ENCODE measurements around the gene S100A7A. TPM values are rescaled to one million over a fixed set of nuclear protein-coding genes. Genes with fewer than 3 reads are reported as not detected.
"Not testable (repeated sequence)": the region's sequence is repeated elsewhere in the genome, so short reads cannot be mapped to it uniquely, and the experiment has no call there.

The S100A7A gene
- total and polyA plus RNA-seq, 2 donors (not counting 1 experiment from before 2014, with no cell fraction given), result not detected

GRCh38 chr1:153413961-153414360 is 2.4 kb upstream of the S100A7A start:
- ATAC-seq (ENCODE audit: low read depth); H3K9me3 Mint-ChIP-seq (ENCODE audit: insufficient read depth); H3K27ac Mint-ChIP-seq; H3K27me3 ChIP-seq (replicated peaks in 1 of 4; ENCODE audit: control extremely low read depth in 1 of 4, control insufficient read depth in 3 of 4, insufficient read depth in 4 of 4, low read length in 3 of 4); H3K4me3 ChIP-seq (ENCODE audit: control extremely low read depth in 1 of 5, extremely low read depth in 1 of 5, insufficient read depth in 1 of 5, low read depth in 2 of 5, low read length in 4 of 5); H3K4me3 Mint-ChIP-seq; H3K4me2 ChIP-seq (replicated peaks; ENCODE audit: low read depth, low read length, poor library complexity, severe bottlenecking); DNase-seq; H3K9me3 ChIP-seq (ENCODE audit: control extremely low read depth in 1 of 3, control insufficient read depth in 2 of 3, insufficient read depth in 1 of 3, low read length in 2 of 3); H3K4me1 ChIP-seq (ENCODE audit: control insufficient read depth in 2 of 2, insufficient read depth in 2 of 2, low read length in 2 of 2); H3K79me2 ChIP-seq (ENCODE audit: control insufficient read depth, insufficient read depth, low read length); POLR2A ChIA-PET; H3K36me3 ChIP-seq (replicated peaks in 1 of 2; ENCODE audit: control extremely low read depth in 1 of 2, control insufficient read depth in 1 of 2, extremely low read depth in 1 of 2, insufficient read depth in 2 of 2, low read length in 1 of 2); H3K27ac ChIP-seq (ENCODE audit: low read length in 2 of 2); CTCF ChIA-PET; intact Hi-C loops (cut with micrococcal nuclease); H3K9ac ChIP-seq (ENCODE audit: low read length); H2AFZ ChIP-seq (ENCODE audit: insufficient read depth, low read depth, low read length, poor library complexity, severe bottlenecking); H4K20me1 ChIP-seq (ENCODE audit: control insufficient read depth, insufficient read depth, low read length, poor library complexity, severe bottlenecking); H3K4me1 Mint-ChIP-seq: not testable (repeated sequence)
- peaks cover 23% of the 10 kb centered on the region for H3K27me3 Mint-ChIP-seq

GRCh38 chr1:153417136-153417888 is 992 bp downstream of the S100A7A start:
- TF ChIP-seq EZH2 (IDR thresholded peaks at IDR 0.05; ENCODE audit: borderline replicate concordance, insufficient read depth, low read depth, low read length, poor library complexity, severe bottlenecking) (no peak), CTCF (IDR thresholded peaks at IDR 0.05) (no peak)
- Histone ChIP-seq H3K36me3 (replicated peaks in 1 of 2; ENCODE audit: control extremely low read depth in 1 of 2, control insufficient read depth in 1 of 2, extremely low read depth in 1 of 2, insufficient read depth in 2 of 2, low read length in 1 of 2) (no peaks in the 10 kb centered on the region), H3K79me2 (ENCODE audit: control insufficient read depth, insufficient read depth, low read length) (no peaks in the 10 kb centered on the region), H3K4me3 (ENCODE audit: control extremely low read depth in 1 of 5, extremely low read depth in 1 of 5, insufficient read depth in 1 of 5, low read depth in 2 of 5, low read length in 4 of 5) (no peak overlapping the region), H3K9ac (ENCODE audit: low read length) (no peak overlapping the region), H3K9me3 (ENCODE audit: control extremely low read depth in 1 of 3, control insufficient read depth in 2 of 3, insufficient read depth in 1 of 3, low read length in 2 of 3) (no peaks in the 10 kb centered on the region), H3K4me2 (replicated peaks; ENCODE audit: low read depth, low read length, poor library complexity, severe bottlenecking) (no peak overlapping the region), H3K27me3 (replicated peaks in 1 of 4; ENCODE audit: control extremely low read depth in 1 of 4, control insufficient read depth in 3 of 4, insufficient read depth in 4 of 4, low read length in 3 of 4) (peaks cover 0 to 13% (median 3%) of the 10 kb centered on the region in 4 experiments), H2AFZ (ENCODE audit: insufficient read depth, low read depth, low read length, poor library complexity, severe bottlenecking) (no peak overlapping the region), H3K27ac (ENCODE audit: low read length in 2 of 2) (no peak overlapping the region), H3K4me1 (ENCODE audit: control insufficient read depth in 2 of 2, insufficient read depth in 2 of 2, low read length in 2 of 2) (no peaks in the 10 kb centered on the region), H4K20me1 (ENCODE audit: control insufficient read depth, insufficient read depth, low read length, poor library complexity, severe bottlenecking) (no peaks in the 10 kb centered on the region)
- DNase-seq (no peak), ATAC-seq (ENCODE audit: low read depth) (no peak)
- CTCF ChIA-PET, result no interaction called here
- peaks cover 3% of the 10 kb centered on the region for H3K9me3 Mint-ChIP-seq (ENCODE audit: insufficient read depth)
- POLR2A ChIA-PET, result no interaction called here
- intact Hi-C loops (cut with micrococcal nuclease), result no loop called here
- no peak overlapping the region for H3K27ac Mint-ChIP-seq
- H3K4me1 Mint-ChIP-seq, result no peaks in the 10 kb centered on the region
- 83% methylated on average over 9 of the region's 12 CpGs for WGBS (ENCODE audit: insufficient coverage)
- no peak overlapping the region for H3K4me3 Mint-ChIP-seq
- H3K27me3 Mint-ChIP-seq, result peaks cover 24% of the 10 kb centered on the region

GRCh38 chr1:153418758-153419435 is 2.6 kb downstream of the S100A7A start:
- not testable (repeated sequence) for ATAC-seq (ENCODE audit: low read depth); H3K4me3 Mint-ChIP-seq

More at GRCh38 chr1:153418758-153419435, 2.6 kb downstream of the S100A7A start:
- H3K4me1 Mint-ChIP-seq; H3K79me2 ChIP-seq (ENCODE audit: control insufficient read depth, insufficient read depth, low read length); H2AFZ ChIP-seq (ENCODE audit: insufficient read depth, low read depth, low read length, poor library complexity, severe bottlenecking); H3K4me1 ChIP-seq (ENCODE audit: control insufficient read depth in 2 of 2, insufficient read depth in 2 of 2, low read length in 2 of 2); intact Hi-C loops (cut with micrococcal nuclease); H3K27ac ChIP-seq (ENCODE audit: low read length in 2 of 2); H3K9me3 ChIP-seq (ENCODE audit: control extremely low read depth in 1 of 3, control insufficient read depth in 2 of 3, insufficient read depth in 1 of 3, low read length in 2 of 3); H3K4me3 ChIP-seq (ENCODE audit: control extremely low read depth in 1 of 5, extremely low read depth in 1 of 5, insufficient read depth in 1 of 5, low read depth in 2 of 5, low read length in 4 of 5); POLR2A ChIA-PET; H3K9me3 Mint-ChIP-seq (ENCODE audit: insufficient read depth); H3K9ac ChIP-seq (ENCODE audit: low read length); H3K4me2 ChIP-seq (replicated peaks; ENCODE audit: low read depth, low read length, poor library complexity, severe bottlenecking); DNase-seq; CTCF ChIA-PET; H3K36me3 ChIP-seq (replicated peaks in 1 of 2; ENCODE audit: control extremely low read depth in 1 of 2, control insufficient read depth in 1 of 2, extremely low read depth in 1 of 2, insufficient read depth in 2 of 2, low read length in 1 of 2); H3K27ac Mint-ChIP-seq; H4K20me1 ChIP-seq (ENCODE audit: control insufficient read depth, insufficient read depth, low read length, poor library complexity, severe bottlenecking): not testable (repeated sequence)
- H3K27me3 Mint-ChIP-seq, result peaks cover 35% of the 10 kb centered on the region
- 82% methylated on average over 5 of the region's 7 CpGs for WGBS (ENCODE audit: insufficient coverage)
- H3K27me3 ChIP-seq (replicated peaks in 1 of 4; ENCODE audit: control extremely low read depth in 1 of 4, control insufficient read depth in 3 of 4, insufficient read depth in 4 of 4, low read length in 3 of 4), result peaks cover 0 to 13% (median 3%) of the 10 kb centered on the region in 4 experiments

Measured in B cell (primary cell).